CD14-positive monocyte (primary cell): Measurements from ENCODE around the gene CPEB4. TPM values are rescaled to one million over a fixed set of nuclear protein-coding genes. Genes with fewer than 3 reads are reported as not detected.
A peak's percentile ranks its signal among the peaks of the same experiment; 100 is the strongest.

Experiments used
- DNase-seq, 3 donors: peaks; one replicate each; pipeline ENCODE4 v3.0.0-alpha.2; 2011 to 2022
- H2AFZ ChIP-seq: 2 replicates; pipeline ENCODE4 v1.6.0; 2012; ENCODE audit warnings: mild to moderate bottlenecking, low read depth, low read length, inconsistent platforms; ENCODE audit not compliant: insufficient read depth, poor library complexity, severe bottlenecking
- H3K27ac ChIP-seq, 2 donors: 1 replicate in 1 of 2; 2 replicates in 1 of 2; pipeline ENCODE4 v1.5.1; 2012 to 2013; ENCODE audit warnings: low read length in 2 of 2, control low read depth in 1 of 2, inconsistent platforms in 1 of 2, low read depth in 1 of 2, mild to moderate bottlenecking in 1 of 2
- H3K27me3 ChIP-seq, 2 donors: one replicate each; pipeline versions ENCODE4 v1.6.0 to v1.6.1; 2011 to 2013; ENCODE audit warnings: low read length in 2 of 2; ENCODE audit not compliant: control insufficient read depth in 2 of 2, insufficient read depth in 2 of 2
- H3K36me3 ChIP-seq, 2 donors: replicated peaks in 1 of 2; 1 replicate in 1 of 2; 2 replicates in 1 of 2; pipeline versions ENCODE4 v1.5.1 to v1.6.1; 2012 to 2013; ENCODE audit warnings: low read length in 2 of 2, control low read depth in 1 of 2, inconsistent platforms in 1 of 2, mild to moderate bottlenecking in 1 of 2; ENCODE audit not compliant: insufficient read depth in 2 of 2, control insufficient read depth in 1 of 2
- H3K4me1 ChIP-seq, 2 donors: 1 replicate in 1 of 2; 2 replicates in 1 of 2; pipeline versions ENCODE4 v1.5.1 to v1.6.1; 2012 to 2013; ENCODE audit warnings: low read length in 2 of 2, control low read depth in 1 of 2, inconsistent platforms in 1 of 2, mild to moderate bottlenecking in 1 of 2, moderate library complexity in 1 of 2; ENCODE audit not compliant: insufficient read depth in 2 of 2, control insufficient read depth in 1 of 2
- H3K4me2 ChIP-seq: replicated peaks from 2 replicates; pipeline ENCODE3; 2012; ENCODE audit warnings: low read length, moderate library complexity, mild to moderate bottlenecking; ENCODE audit not compliant: poor library complexity, severe bottlenecking; ENCODE audit errors: extremely low read depth
- H3K4me3 ChIP-seq, 3 experiments: fragments of 200-600 bp in 1 of 3; sonication (generic) in 1 of 3; replicated peaks in 1 of 3; 1 replicate in 2 of 3; 2 replicates in 1 of 3; pipeline ENCODE4 v1.5.1; 2011 to 2013; ENCODE audit warnings: low read length in 3 of 3, mild to moderate bottlenecking in 3 of 3, control low read depth in 2 of 3, low read depth in 2 of 3, inconsistent platforms in 1 of 3, moderate library complexity in 1 of 3
- H3K79me2 ChIP-seq: 2 replicates; pipeline ENCODE4 v1.6.0; 2012; ENCODE audit warnings: mild to moderate bottlenecking, control low read depth, inconsistent platforms, low read length, moderate library complexity; ENCODE audit not compliant: insufficient read depth
- H3K9ac ChIP-seq: 2 replicates; pipeline ENCODE4 v1.6.0; 2017; ENCODE audit warnings: low read length, mild to moderate bottlenecking; ENCODE audit not compliant: insufficient read depth, poor library complexity, severe bottlenecking
- H3K9me3 ChIP-seq, 2 donors: replicated peaks in 1 of 2; 1 replicate in 1 of 2; 2 replicates in 1 of 2; pipeline versions ENCODE4 v1.5.1 to v1.6.1; 2012 to 2013; ENCODE audit warnings: low read length in 2 of 2, control low read depth in 1 of 2; ENCODE audit not compliant: control insufficient read depth in 1 of 2, insufficient read depth in 1 of 2
- H4K20me1 ChIP-seq: 2 replicates; pipeline ENCODE4 v1.6.0; 2012; ENCODE audit warnings: mild to moderate bottlenecking, low read length, control low read depth, moderate library complexity; ENCODE audit not compliant: insufficient read depth
- H3K27ac Mint-ChIP-seq, 7 donors: one replicate each; pipeline ENCODE4 v1.8.0; 2020; ENCODE audit warnings: mild to moderate bottlenecking in 7 of 7, mixed read lengths in 7 of 7, moderate library complexity in 6 of 7, inconsistent platforms in 2 of 7
- H3K27me3 Mint-ChIP-seq, 3 donors: one replicate each; pipeline ENCODE4 v1.8.0; 2021 to 2022; ENCODE audit warnings: low read depth in 3 of 3, mild to moderate bottlenecking in 3 of 3, mixed read lengths in 3 of 3, moderate library complexity in 3 of 3, inconsistent platforms in 1 of 3
- H3K36me3 Mint-ChIP-seq, 2 donors: one replicate each; pipeline ENCODE4 v1.8.0; 2020; ENCODE audit warnings: mixed read lengths in 2 of 2, inconsistent platforms in 1 of 2, mild to moderate bottlenecking in 1 of 2
- H3K4me1 Mint-ChIP-seq: one replicate; pipeline ENCODE4 v1.8.0; 2020; ENCODE audit warnings: mild to moderate bottlenecking, mixed read lengths
- H3K4me3 Mint-ChIP-seq, 2 donors: one replicate each; pipeline ENCODE4 v1.8.0; 2020; ENCODE audit warnings: mild to moderate bottlenecking in 2 of 2, mixed read lengths in 2 of 2, moderate library complexity in 1 of 2
- H3K9me3 Mint-ChIP-seq, 7 donors: one replicate each; pipeline ENCODE4 v1.8.0; 2020 to 2022; ENCODE audit warnings: mixed read lengths in 7 of 7, mild to moderate bottlenecking in 6 of 7, moderate library complexity in 6 of 7, inconsistent platforms in 2 of 7
- CTCF ChIP-seq: fragments of 200-600 bp; IDR thresholded peaks from one replicate; pipeline ENCODE4 v1.8.0; 2022; ENCODE audit warnings: antibody characterized with exemption, mild to moderate bottlenecking
- WGBS: methylation state at CpG from one replicate; pipeline ENCODE4 v1.1.5; 2013; ENCODE audit warnings: missing lambda C conversion rate; ENCODE audit not compliant: insufficient coverage; 5-methylcytosine and 5-hydroxymethylcytosine counted together
- intact Hi-C, 2 donors: fragments of 100-400 bp; cut with micrococcal nuclease; formaldehyde crosslinking; loops; one replicate each; pipeline versions ENCODE4 v1.15.0 to v1.15.1; 2023
- polyA plus RNA-seq, 3 donors: library from polyadenylated mRNA; depleted of rRNA in 1 of 3; unstranded in 2 of 3; stranded (reverse) in 1 of 3; fragments of 300-500 nt in 2 of 3; fragments of >200 nt in 1 of 3; fragmentation: Illumina TruSeq in 2 of 3; gene quantifications; 1 replicate in 2 of 3; 2 replicates in 1 of 3; pipeline ENCODE4 v1.2.3, GENCODE V29; 2012 to 2021

Gene CPEB4
- polyA plus RNA-seq, 3 donors = 10.7 to 27.3 (median 13.9) TPM

GRCh38 chr5:173968154-173968797, 80.1 kb downstream of the CPEB4 start:
- no peak for DNase-seq
- H3K4me2 ChIP-seq = no peak overlapping the region
- H3K4me3 Mint-ChIP-seq = no peak overlapping the region
- no peaks in the 10 kb centered on the region for H3K36me3 Mint-ChIP-seq
- H3K27ac ChIP-seq = no peak overlapping the region
- H3K9ac ChIP-seq = no peak overlapping the region
- no peaks in the 10 kb centered on the region for H4K20me1 ChIP-seq
- H3K79me2 ChIP-seq = no peaks in the 10 kb centered on the region
- no peaks in the 10 kb centered on the region for H3K27me3 ChIP-seq
- peaks cover 1 to 8% (median 2%) of the 10 kb centered on the region in 3 donors for H3K27me3 Mint-ChIP-seq
- intact Hi-C loops = no loop called here
- H3K4me1 ChIP-seq = peaks cover 6 to 8% of the 10 kb centered on the region in 2 donors
- H2AFZ ChIP-seq = no peak overlapping the region
- H3K9me3 Mint-ChIP-seq = peaks cover 0 to 3% (median 0%) of the 10 kb centered on the region in 7 donors
- H3K9me3 ChIP-seq = no peaks in the 10 kb centered on the region
- no peak for TF ChIP-seq CTCF
- H3K4me3 ChIP-seq = no peak overlapping the region
- no peaks in the 10 kb centered on the region for H3K36me3 ChIP-seq
- peak overlapping the region in 1 of 7 donors; percentile 17 for H3K27ac Mint-ChIP-seq
- H3K4me1 Mint-ChIP-seq = peaks cover 23% of the 10 kb centered on the region
- WGBS = 67% methylated on average over 3 of the region's 9 CpGs

- Histone ChIP-seq H3K9ac (no peak overlapping the region), H3K9me3 (no peaks in the 10 kb centered on the region), H2AFZ (no peak overlapping the region), H3K36me3 (no peaks in the 10 kb centered on the region), H4K20me1 (no peaks in the 10 kb centered on the region), H3K79me2 (no peaks in the 10 kb centered on the region), H3K4me2 (no peak overlapping the region), H3K27ac (no peak overlapping the region), H3K4me3 (no peak overlapping the region), H3K27me3 (peaks cover 0 to 7% of the 10 kb centered on the region in 2 donors), H3K4me1 (peaks cover 11 to 14% of the 10 kb centered on the region in 2 donors)
- WGBS = 68% methylated on average over 12 of the region's 12 CpGs
- no peak for DNase-seq
- TF ChIP-seq CTCF = no peak
- Mint-ChIP-seq H3K36me3 (no peaks in the 10 kb centered on the region), H3K27me3 (peaks cover 7 to 18% (median 9%) of the 10 kb centered on the region in 3 donors), H3K4me1 (peaks cover 27% of the 10 kb centered on the region), H3K9me3 (peaks cover 0 to 3% (median 0%) of the 10 kb centered on the region in 7 donors), H3K4me3 (no peak overlapping the region), H3K27ac (peak overlapping the region in 1 of 7 donors; percentile 62)
- intact Hi-C loops = loop anchor here in 1 of 2 donors (10.0 kb wide), 1 partner anchor 675 kb away; no protein-coding TSS in a partner anchor
These were observed 81.3 kb downstream of the CPEB4 start for GRCh38 chr5:173969167-173970049.
